OCI-LY1 (cell line): Measurements from ENCODE around the gene GFPT2.
A peak's percentile ranks its signal among the peaks of the same experiment; 100 is the strongest.

Experiments used
- H2AFZ ChIP-seq: fragments of 200-600 bp; sonication (generic), shearing (Covaris generic); 2 replicates; pipeline ENCODE4 v1.6.0; 2014; ENCODE audit warnings: antibody characterized with exemption, mild to moderate bottlenecking, low read length
- H3F3A ChIP-seq: fragments of 200-600 bp; sonication (generic), shearing (Covaris generic); 2 replicates; pipeline ENCODE4 v1.6.0; 2014; ENCODE audit warnings: mild to moderate bottlenecking, antibody characterized with exemption, low read length, moderate library complexity; ENCODE audit not compliant: insufficient read depth
- H3K27ac ChIP-seq: fragments of 200-600 bp; sonication (generic); 2 replicates; pipeline ENCODE4 v1.5.1; 2014; ENCODE audit warnings: low read length, mixed run types, mild to moderate bottlenecking, low read depth; ENCODE audit not compliant: poor library complexity, severe bottlenecking
- H3K27me3 ChIP-seq: fragments of 200-600 bp; sonication (generic); 2 replicates; pipeline ENCODE4 v1.6.0; 2014; ENCODE audit warnings: antibody characterized with exemption, mild to moderate bottlenecking, low read length, moderate library complexity; ENCODE audit not compliant: insufficient read depth
- H3K36me3 ChIP-seq: fragments of 200-600 bp; sonication (generic); 2 replicates; pipeline ENCODE4 v1.6.1; 2014; ENCODE audit warnings: mild to moderate bottlenecking, antibody characterized with exemption, low read length, moderate library complexity, mixed read lengths; ENCODE audit not compliant: insufficient read depth
- H3K4me1 ChIP-seq: fragments of 200-600 bp; sonication (generic); 2 replicates; pipeline ENCODE4 v1.5.1; 2014; ENCODE audit warnings: mild to moderate bottlenecking, low read length, moderate library complexity; ENCODE audit not compliant: insufficient read depth, severe bottlenecking
- H3K4me2 ChIP-seq: fragments of 200-600 bp; sonication (generic), shearing (Covaris generic); 2 replicates; pipeline ENCODE4 v1.6.1; 2014; ENCODE audit warnings: low read length
- H3K4me3 ChIP-seq: fragments of 200-600 bp; sonication (generic); 2 replicates; pipeline ENCODE4 v1.5.1; 2014; ENCODE audit warnings: low read length, low read depth, mild to moderate bottlenecking, mixed read lengths; ENCODE audit not compliant: poor library complexity, severe bottlenecking
- H3K79me2 ChIP-seq: fragments of 200-600 bp; shearing (Covaris generic); 2 replicates; pipeline ENCODE4 v1.6.1; 2016; ENCODE audit warnings: mixed run types, low read length, mixed read lengths; ENCODE audit not compliant: insufficient read depth
- H3K9ac ChIP-seq: fragments of 200-600 bp; sonication (generic), shearing (Covaris generic); 2 replicates; pipeline ENCODE4 v1.6.1; 2014; ENCODE audit warnings: mild to moderate bottlenecking, low read length, mixed read lengths
- H3K9me2 ChIP-seq: fragments of 200-600 bp; sonication (generic), shearing (Covaris generic); 2 replicates; pipeline ENCODE4 v1.6.1; 2014; ENCODE audit warnings: low read depth, mild to moderate bottlenecking, low read length, mixed read lengths
- H3K9me3 ChIP-seq: fragments of 200-600 bp; shearing (Covaris generic); 2 replicates; pipeline ENCODE4 v1.6.1; 2014; ENCODE audit warnings: low read length, mixed read lengths
- H4K20me1 ChIP-seq: fragments of 200-600 bp; sonication (generic), shearing (Covaris generic); 2 replicates; pipeline ENCODE4 v1.6.0; 2016; ENCODE audit warnings: mild to moderate bottlenecking, low read length; ENCODE audit not compliant: insufficient read depth
- EZH2 ChIP-seq: fragments of 200-600 bp; sonication (generic), shearing (Covaris generic); IDR thresholded peaks from 2 replicates; pipeline ENCODE4 v1.8.0; 2017; ENCODE audit warnings: borderline replicate concordance, mixed run types, mild to moderate bottlenecking, antibody characterized with exemption, low read length, moderate library complexity, mixed read lengths
- TF ChIP-seq, protein P1 (sequence below): fragments of 200-600 bp; sonication (generic), shearing (Covaris generic); IDR thresholded peaks from 2 replicates; pipeline ENCODE4 v1.5.1; 2017; ENCODE audit warnings: mild to moderate bottlenecking, antibody characterized with exemption, low read length, moderate library complexity, mixed read lengths

Gene GFPT2

DNA sequence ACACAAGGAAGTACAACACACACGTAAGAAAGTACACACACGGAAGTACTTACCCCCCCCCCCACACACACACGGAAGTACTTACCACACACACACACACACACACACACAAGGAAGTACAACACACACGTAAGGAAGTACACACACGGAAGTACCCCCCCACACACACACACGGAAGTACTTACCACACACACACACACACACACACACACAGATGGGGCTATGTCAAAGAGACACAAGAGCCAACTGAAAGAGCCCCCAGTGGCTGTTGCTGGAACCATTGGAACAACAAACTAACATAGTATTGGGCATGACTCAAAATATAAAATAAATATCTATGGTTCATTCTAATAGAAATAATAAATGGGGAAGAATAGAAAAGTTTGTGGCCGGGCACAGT is 56.4 kb downstream of the GFPT2 start:
- no peaks in the 10 kb centered on the region for H3K79me2 ChIP-seq
- no peak for TF ChIP-seq EZH2
- TF ChIP-seq, protein P1, sequence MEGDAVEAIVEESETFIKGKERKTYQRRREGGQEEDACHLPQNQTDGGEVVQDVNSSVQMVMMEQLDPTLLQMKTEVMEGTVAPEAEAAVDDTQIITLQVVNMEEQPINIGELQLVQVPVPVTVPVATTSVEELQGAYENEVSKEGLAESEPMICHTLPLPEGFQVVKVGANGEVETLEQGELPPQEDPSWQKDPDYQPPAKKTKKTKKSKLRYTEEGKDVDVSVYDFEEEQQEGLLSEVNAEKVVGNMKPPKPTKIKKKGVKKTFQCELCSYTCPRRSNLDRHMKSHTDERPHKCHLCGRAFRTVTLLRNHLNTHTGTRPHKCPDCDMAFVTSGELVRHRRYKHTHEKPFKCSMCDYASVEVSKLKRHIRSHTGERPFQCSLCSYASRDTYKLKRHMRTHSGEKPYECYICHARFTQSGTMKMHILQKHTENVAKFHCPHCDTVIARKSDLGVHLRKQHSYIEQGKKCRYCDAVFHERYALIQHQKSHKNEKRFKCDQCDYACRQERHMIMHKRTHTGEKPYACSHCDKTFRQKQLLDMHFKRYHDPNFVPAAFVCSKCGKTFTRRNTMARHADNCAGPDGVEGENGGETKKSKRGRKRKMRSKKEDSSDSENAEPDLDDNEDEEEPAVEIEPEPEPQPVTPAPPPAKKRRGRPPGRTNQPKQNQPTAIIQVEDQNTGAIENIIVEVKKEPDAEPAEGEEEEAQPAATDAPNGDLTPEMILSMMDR = no peak
- H3K4me1 ChIP-seq = peaks cover 32% of the 10 kb centered on the region
- H4K20me1 ChIP-seq = no peaks in the 10 kb centered on the region
- H3F3A ChIP-seq = no peaks in the 10 kb centered on the region
- no peaks in the 10 kb centered on the region for H3K9me3 ChIP-seq
- no peaks in the 10 kb centered on the region for H3K27me3 ChIP-seq
- H3K9me2 ChIP-seq = no peaks in the 10 kb centered on the region
- H3K36me3 ChIP-seq = no peaks in the 10 kb centered on the region
- peak overlapping the region; percentile 30 for H3K27ac ChIP-seq
- H3K4me3 ChIP-seq = no peak overlapping the region
- no peak overlapping the region for H3K4me2 ChIP-seq
- H3K9ac ChIP-seq = no peak overlapping the region
- no peak overlapping the region for H2AFZ ChIP-seq

DNA sequence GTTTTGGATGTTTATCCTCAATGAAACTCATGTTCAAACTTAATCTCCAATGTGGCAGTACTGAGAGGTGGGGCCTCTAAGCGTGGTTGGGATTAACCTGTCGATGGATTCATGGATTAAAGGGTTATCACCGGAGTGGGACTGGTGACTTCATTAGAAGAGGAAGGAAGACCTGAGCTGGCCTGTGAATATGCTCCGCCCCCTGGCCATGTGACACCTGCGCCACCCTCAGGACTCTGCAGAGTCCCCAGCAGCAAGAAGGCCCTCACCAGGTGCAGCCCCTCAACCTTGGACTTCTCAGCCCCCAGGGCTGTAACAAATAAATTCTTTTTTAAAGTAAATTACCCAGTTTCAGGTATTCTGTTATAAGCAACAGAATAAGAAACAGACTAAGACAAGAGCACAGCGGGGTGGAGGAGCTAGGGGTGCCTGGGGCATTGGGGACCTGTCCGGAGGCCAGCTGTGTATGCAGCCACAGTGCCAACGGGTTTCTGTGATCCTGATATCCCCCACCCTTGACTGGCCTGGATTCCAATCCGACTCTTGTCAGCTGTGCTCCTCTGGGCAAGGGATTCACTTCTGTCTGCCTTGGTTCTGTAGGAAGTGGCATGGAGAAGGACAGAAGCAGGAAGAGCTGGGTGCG is 58.1 kb downstream of the GFPT2 start:
- H3K9ac ChIP-seq = peak overlapping the region; percentile 5; the same call in 1 of the 2 replicates
- H3F3A ChIP-seq = no peaks in the 10 kb centered on the region
- H3K4me2 ChIP-seq = no peak overlapping the region
- TF ChIP-seq EZH2 = no peak
- TF ChIP-seq, protein P1 = no peak
- H3K27ac ChIP-seq = peak overlapping the region; percentile 72
- no peak overlapping the region for H2AFZ ChIP-seq
- H3K36me3 ChIP-seq = no peaks in the 10 kb centered on the region
- H3K9me2 ChIP-seq = no peaks in the 10 kb centered on the region
- no peak overlapping the region for H3K4me3 ChIP-seq
- no peaks in the 10 kb centered on the region for H4K20me1 ChIP-seq
- peaks cover 10% of the 10 kb centered on the region for H3K79me2 ChIP-seq
- H3K27me3 ChIP-seq = no peaks in the 10 kb centered on the region
- H3K9me3 ChIP-seq = no peaks in the 10 kb centered on the region
- H3K4me1 ChIP-seq = peaks cover 42% of the 10 kb centered on the region

DNA sequence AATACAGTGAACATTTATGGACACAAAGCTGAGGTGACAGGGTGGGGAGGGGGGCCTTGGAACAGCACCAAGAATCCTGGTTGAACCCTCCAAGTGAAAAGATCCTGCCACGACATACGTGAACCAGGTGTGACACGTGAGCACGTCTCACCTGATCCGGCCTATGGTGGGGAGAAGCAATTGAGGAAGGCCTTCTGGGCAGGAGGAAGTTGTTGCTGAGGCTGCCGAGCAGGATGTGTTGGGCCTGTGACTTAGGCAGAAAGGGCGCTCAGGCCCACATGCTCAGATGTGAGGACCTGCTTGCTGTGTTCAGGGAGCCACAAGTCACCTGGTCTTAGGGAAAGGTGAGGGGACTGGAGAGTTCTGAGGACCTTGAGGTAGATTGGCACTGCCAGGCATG is 58.7 kb downstream of the GFPT2 start:
- Histone ChIP-seq H3K9me2 (no peaks in the 10 kb centered on the region), H3K9ac (peak overlapping the region; percentile 5; the same call in 1 of the 2 replicates)
- TF ChIP-seq EZH2 = no peak
- TF ChIP-seq, protein P1 = no peak

More for the DNA sequence above, 58.7 kb downstream of the GFPT2 start:
- Histone ChIP-seq H3K36me3 (no peaks in the 10 kb centered on the region), H3K4me1 (peaks cover 43% of the 10 kb centered on the region), H3K9me3 (no peaks in the 10 kb centered on the region), H3K27ac (peak overlapping the region; percentile 72), H3K27me3 (no peaks in the 10 kb centered on the region), H4K20me1 (no peaks in the 10 kb centered on the region), H3K79me2 (peaks cover 12% of the 10 kb centered on the region), H3K4me2 (no peak overlapping the region), H2AFZ (no peak overlapping the region), H3K4me3 (no peak overlapping the region), H3F3A (no peaks in the 10 kb centered on the region)
